Astrocyte of the cerebellum (primary cell): ENCODE results near the gene LSR.
"Not testable (repeated sequence)": the region's sequence is repeated elsewhere in the genome, so short reads cannot be mapped to it uniquely, and the experiment has no call there.

Experiments
- DNase-seq: peaks from one replicate; pipeline ENCODE4 v3.0.0-alpha.2; 2011; ENCODE audit warnings: low read depth
- H3K4me3 ChIP-seq: 2 replicates; pipeline ENCODE4 v1.5.1; 2011; ENCODE audit warnings: mild to moderate bottlenecking, low read depth, low read length, moderate library complexity
- in situ Hi-C: cut with HindIII; loops from 2 replicates; pipeline ENCODE4 v1.10.0; 2017; ENCODE audit warnings: low sequenced_read_pairs
- TF ChIP-seq, protein P1 (sequence below): IDR thresholded peaks from 2 replicates; pipeline ENCODE4 v1.5.1; 2012; ENCODE audit warnings: low read length, low read depth, moderate library complexity, mild to moderate bottlenecking; ENCODE audit errors: missing control alignments

Gene LSR

GRCh38 chr19:35279985-35280821 lies 31.4 kb downstream of the LSR start:
- in situ Hi-C loops, result no loop called here
- H3K4me3 ChIP-seq, result no peak overlapping the region
- DNase-seq, result no peak
- TF ChIP-seq, protein P1, sequence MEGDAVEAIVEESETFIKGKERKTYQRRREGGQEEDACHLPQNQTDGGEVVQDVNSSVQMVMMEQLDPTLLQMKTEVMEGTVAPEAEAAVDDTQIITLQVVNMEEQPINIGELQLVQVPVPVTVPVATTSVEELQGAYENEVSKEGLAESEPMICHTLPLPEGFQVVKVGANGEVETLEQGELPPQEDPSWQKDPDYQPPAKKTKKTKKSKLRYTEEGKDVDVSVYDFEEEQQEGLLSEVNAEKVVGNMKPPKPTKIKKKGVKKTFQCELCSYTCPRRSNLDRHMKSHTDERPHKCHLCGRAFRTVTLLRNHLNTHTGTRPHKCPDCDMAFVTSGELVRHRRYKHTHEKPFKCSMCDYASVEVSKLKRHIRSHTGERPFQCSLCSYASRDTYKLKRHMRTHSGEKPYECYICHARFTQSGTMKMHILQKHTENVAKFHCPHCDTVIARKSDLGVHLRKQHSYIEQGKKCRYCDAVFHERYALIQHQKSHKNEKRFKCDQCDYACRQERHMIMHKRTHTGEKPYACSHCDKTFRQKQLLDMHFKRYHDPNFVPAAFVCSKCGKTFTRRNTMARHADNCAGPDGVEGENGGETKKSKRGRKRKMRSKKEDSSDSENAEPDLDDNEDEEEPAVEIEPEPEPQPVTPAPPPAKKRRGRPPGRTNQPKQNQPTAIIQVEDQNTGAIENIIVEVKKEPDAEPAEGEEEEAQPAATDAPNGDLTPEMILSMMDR, result no peak

GRCh38 chr19:35281303-35281702 lies 32.5 kb downstream of the LSR start:
- no peak overlapping the region for H3K4me3 ChIP-seq
- TF ChIP-seq, protein P1, result no peak
- no peak for DNase-seq
- in situ Hi-C loops, result no loop called here

- TF ChIP-seq, protein P1, result no peak
- in situ Hi-C loops, result no loop called here
- no peak for DNase-seq
- no peak overlapping the region for H3K4me3 ChIP-seq
Measured at GRCh38 chr19:35284153-35285094, 35.6 kb downstream of the LSR start.

DNA sequence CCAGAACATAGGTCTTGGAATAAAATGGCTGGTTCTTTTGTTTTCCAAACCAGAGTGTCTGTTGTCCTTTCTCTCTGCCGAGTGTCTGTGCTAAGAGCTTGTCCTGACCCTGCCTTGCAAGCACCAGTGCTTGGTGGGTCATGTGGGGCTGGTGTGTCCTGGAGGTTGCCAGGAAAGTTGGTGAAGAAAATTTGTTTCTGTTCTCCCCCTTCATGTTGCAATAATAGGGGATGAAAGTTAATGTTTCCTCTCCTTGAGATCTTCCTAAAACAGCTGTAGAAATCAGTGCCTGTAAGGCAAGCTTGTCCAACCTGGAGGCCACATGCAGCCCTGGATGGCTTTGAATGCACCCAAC lies 36.3 kb downstream of the LSR start:
- in situ Hi-C loops, result no loop called here
- H3K4me3 ChIP-seq, result no peak overlapping the region
- no peak for DNase-seq
- TF ChIP-seq, protein P1, result no peak

- H3K4me3 ChIP-seq, in situ Hi-C loops, DNase-seq: not testable (repeated sequence)
Measured at GRCh38 chr19:35285465-35285864, 36.7 kb downstream of the LSR start.

- in situ Hi-C loops, DNase-seq: not testable (repeated sequence)
Measured at GRCh38 chr19:35286101-35286500, 37.3 kb downstream of the LSR start.

DNA sequence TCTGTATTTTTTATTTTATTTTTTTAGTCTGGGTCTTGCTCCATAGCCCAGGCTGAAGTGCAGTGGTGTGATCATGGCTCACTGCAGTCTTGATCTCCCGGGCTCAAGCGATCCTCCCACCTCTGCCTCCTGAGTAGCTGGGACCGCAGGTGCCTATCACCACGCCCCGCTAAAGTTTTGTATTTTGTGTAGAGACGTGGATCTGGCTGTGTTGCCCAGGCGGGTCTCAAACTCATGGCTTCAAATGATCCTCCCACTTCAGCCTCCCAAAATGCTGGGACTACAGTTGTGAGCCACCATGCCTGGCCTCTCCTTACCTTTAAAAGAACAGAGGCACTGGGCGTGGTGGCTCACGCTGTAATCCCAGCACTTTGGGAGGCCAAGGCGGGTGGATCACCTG lies 38.9 kb downstream of the LSR start:
- in situ Hi-C loops, result no loop called here
- TF ChIP-seq, protein P1, result no peak
- DNase-seq, result no peak
- no peak overlapping the region for H3K4me3 ChIP-seq

More at GRCh38 chr19:35286101-35286500, 37.3 kb downstream of the LSR start:
- not testable (repeated sequence) for H3K4me3 ChIP-seq
